Measurements from ENCODE around the gene MAGED4.
"Not testable (repeated sequence)": the region's sequence is repeated elsewhere in the genome, so short reads cannot be mapped to it uniquely, and the experiment has no call there.

MAGED4 gene

GRCh38 chrX:52184440-52185077 lies at the start of gene MAGED4:
MAGED4 (plus strand) TSS chrX:52184888; CDS start chrX:52185923, 1,035 bp downstream.
- DNase-seq: not testable (repeated sequence)

- DNase-seq: no peak
Measured at GRCh38 chrX:52138830-52139544, 45.7 kb upstream of the MAGED4 start.

DNA sequence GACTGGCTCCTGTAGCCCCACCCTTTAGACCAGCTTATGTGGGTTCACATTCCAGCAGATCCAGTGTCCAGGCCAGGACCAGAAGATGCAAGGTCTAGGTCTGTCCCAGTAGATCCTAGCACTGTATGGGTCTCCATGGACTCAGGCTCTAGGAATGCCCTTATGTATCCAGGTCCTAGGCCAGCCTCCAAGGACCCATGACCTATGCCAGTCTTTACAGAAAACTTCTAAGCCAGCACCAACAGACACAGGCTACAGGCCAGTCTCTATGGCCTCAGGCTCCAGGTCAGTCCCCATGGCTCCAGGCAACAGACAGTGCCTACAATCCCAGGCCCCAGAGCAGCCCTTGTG lies 45.2 kb upstream of the MAGED4 start:
- no peak for DNase-seq

DNA sequence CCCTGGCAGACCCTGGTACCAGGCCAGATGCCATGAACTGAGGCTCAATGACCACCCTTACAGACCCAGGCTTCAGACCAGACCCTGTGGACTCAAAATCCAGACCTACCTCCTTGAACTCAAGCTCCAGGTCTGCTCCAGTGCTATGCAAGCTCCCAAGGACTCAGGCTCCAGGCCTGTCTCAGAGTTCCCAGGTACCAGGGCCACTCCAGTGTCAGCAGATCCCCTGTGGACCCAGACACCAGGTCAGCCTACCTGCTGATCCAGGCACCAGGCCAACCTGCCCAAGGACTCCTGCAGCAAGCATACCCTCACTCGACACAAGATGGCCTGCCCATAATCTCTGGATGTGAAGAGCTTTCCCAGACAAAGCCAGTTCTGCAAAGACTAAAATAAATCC lies 44.7 kb upstream of the MAGED4 start:
- DNase-seq: no peak

DNA sequence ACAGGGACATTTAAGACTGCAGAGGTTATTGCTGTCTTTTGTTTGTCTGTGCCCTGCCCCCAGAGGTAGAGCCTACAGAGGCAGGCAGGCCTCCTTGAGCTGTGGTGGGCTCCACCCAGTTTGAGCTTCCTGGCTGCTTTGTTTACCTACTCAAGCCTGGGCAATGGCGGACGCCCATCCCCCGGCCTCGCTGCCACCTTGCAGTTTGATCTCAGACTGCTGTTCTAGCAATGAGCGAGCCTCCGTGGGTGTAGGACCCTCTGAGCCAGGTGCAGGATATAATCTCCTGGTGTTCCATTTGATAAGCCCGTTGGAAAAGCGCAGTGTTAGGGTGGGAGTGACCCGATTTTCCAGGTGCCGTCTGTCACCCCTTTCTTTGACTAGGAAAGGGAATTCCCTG lies 34.0 kb upstream of the MAGED4 start:
- DNase-seq: not testable (repeated sequence)

- not testable (repeated sequence) for DNase-seq
Measured at GRCh38 chrX:52160140-52160539, 24.5 kb upstream of the MAGED4 start.

DNA sequence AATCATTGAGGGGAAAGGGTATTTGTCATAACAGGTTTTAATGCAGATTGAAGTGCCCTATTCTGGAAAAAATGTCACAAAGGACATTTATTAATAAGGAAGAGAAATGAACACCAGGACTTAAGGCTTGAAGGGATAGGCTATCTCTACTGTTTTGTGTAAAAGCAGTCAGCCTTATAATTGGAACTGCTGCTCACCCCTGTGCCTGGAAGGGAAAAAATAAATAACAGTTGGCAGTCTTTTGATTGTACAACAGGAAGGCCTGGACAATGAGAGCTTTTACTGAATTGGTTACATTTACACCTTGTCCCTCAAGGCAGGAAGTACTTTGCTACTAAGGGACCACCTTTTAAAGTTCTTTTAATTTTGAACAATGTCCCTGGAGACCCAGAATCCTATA lies 17.8 kb upstream of the MAGED4 start:
- no peak for DNase-seq

- not testable (repeated sequence) for DNase-seq
Measured at GRCh38 chrX:52171055-52171454, 13.6 kb upstream of the MAGED4 start.

DNA sequence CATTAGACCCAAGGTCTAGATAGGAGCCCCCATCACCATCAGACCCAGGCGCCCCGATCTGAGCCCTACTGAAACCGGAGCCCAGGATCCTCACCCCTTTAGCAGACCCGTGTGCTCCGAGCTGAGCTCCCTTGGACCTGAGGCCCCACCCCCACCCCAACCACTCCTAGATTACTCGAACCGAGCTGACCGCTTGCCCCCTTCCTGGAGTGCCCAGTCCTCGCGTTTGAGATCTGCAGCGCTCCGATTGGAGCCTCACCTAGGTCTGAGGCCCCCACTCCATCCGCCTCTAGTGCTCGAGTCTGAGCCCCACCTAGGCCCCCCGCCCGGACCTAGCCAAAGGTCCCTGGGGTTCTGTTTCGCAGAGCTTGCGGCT lies 378 bp downstream of the MAGED4 start:
- DNase-seq: not testable (repeated sequence)

DNA sequence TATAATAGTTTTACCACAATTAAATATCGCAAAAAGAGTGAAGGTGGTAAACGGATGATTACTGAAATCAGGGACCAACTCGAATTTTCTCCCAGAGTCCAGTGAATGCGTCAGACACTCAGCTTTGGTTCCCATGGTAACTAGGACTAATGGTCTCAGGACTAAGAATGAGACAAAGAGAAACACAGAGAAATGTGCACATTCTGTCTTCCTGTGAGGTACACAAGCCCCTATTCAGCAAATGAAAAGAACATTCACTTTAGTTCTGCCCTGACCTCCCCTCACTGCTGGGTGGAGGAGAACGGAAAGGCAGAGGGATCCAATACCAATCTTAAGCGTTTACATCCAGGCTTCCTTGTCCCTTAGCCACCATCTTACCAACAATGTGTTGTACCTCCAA lies 26.7 kb downstream of the MAGED4 start:
- DNase-seq: not testable (repeated sequence)

DNA sequence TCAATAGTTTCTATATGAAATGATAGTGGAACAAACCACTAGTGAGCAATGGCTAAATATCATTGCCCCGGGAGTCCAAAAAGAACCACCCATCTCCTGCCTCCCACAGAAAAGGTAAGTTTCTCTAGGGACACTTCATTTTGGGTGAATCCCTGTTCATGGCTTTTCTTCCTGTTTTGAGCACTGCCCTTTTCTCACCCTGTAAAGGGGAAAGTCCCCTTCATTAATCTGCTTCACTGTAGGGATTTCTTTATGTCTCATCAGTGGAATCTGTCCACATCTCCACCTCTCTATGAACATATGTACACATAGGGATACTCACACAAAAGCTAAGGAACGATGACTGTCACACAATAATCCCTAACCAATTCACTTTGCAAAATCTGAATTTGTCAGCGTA lies 28.6 kb downstream of the MAGED4 start:
- no peak for DNase-seq

GRCh38 chrX:52216541-52216940 lies 31.9 kb downstream of the MAGED4 start:
- no peak for DNase-seq

DNA sequence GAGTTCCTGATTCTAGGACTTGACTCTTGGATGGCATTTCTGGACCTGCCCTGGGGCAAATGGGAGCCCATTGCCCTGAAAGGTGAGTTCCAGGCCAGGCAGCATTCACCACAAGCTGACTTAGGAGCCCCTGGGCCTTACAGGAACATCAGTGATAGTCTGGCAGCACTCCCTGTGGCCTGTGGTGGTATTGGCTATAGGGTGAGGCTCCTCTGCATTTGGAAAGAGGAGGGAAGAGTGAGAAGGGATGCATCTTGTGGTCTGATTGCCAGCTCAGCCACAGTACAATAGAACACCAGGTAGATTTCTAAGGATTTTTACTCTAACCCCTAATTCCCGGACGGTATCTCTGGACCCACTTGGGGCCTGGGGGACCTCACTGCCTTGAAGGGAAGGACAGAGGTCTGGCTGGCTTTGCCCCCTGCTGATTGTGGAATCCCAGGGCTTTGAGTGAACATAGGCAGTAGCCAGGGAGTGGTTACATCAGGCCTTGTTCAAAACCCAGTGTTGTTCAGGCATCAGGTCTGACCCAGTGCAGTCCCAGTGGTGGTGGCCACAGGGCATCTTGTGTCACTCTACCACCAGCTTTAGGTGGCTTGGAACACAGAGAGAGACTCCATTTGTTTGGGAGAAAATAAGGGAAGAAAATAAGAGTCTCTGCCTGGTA lies 32.9 kb downstream of the MAGED4 start:
- peak; percentile 6 for DNase-seq

- DNase-seq: no peak
Measured at GRCh38 chrX:52220936-52221335, 36.2 kb downstream of the MAGED4 start.

All from hematopoietic multipotent progenitor cell treated with erythropoietin and hydrocortisone succinate and interleukin-3 and kit ligand, for 4 days (in vitro differentiated cells).